Mesangial cell (primary cell): ENCODE measurements around the gene KDM5D. TPM values are rescaled to one million over a fixed set of nuclear protein-coding genes. Genes with fewer than 3 reads are reported as not detected.

ENCODE experiments used
- total RNA-seq: library from RNA; depleted of rRNA; stranded (reverse); fragments of >200 nt; gene quantifications from 2 replicates; pipeline ENCODE4 v1.2.3, GENCODE V29; 2015

The KDM5D gene
- not detected in 2 replicates for total RNA-seq

GRCh38 chrY:19744381-19745378 lies at the start of gene KDM5D:
Gene KDM5D, minus strand, starts transcription at chrY:19744726. Its CDS starts 192 bp downstream, at chrY:19744534.

